SU-DHL-6 (cell line): ENCODE measurements around the gene AQP9.

ENCODE experiments used
- H2AFZ ChIP-seq: fragments of 200-600 bp; sonication (generic); 2 replicates; pipeline ENCODE4 v1.6.1; 2014; ENCODE audit warnings: low read depth, mild to moderate bottlenecking, moderate library complexity, mixed read lengths, antibody characterized with exemption, low read length; ENCODE audit not compliant: severe bottlenecking
- H3F3A ChIP-seq: fragments of 200-600 bp; shearing (Covaris generic); 2 replicates; pipeline ENCODE4 v1.6.0; 2016; ENCODE audit warnings: antibody characterized with exemption, mild to moderate bottlenecking; ENCODE audit not compliant: insufficient read depth
- H3K27ac ChIP-seq: fragments of 200-600 bp; sonication (generic); 2 replicates; pipeline ENCODE4 v1.5.1; 2016; ENCODE audit warnings: low read depth, mild to moderate bottlenecking, low read length, moderate library complexity, mixed read lengths
- H3K27me3 ChIP-seq: fragments of 200-600 bp; sonication (generic), shearing (Covaris generic); 2 replicates; pipeline ENCODE4 v1.6.0; 2014; ENCODE audit warnings: mild to moderate bottlenecking, low read length
- H3K36me3 ChIP-seq: fragments of 200-600 bp; sonication (generic); 2 replicates; pipeline ENCODE4 v1.6.1; 2014; ENCODE audit warnings: mild to moderate bottlenecking, low read length, mixed read lengths
- H3K4me2 ChIP-seq: fragments of 300-600, 200-600 bp; shearing (Covaris generic), sonication (generic); 2 replicates; pipeline ENCODE4 v1.6.0; 2014; ENCODE audit warnings: low read length, low read depth, mild to moderate bottlenecking; ENCODE audit not compliant: poor library complexity, severe bottlenecking
- H3K4me3 ChIP-seq: fragments of 200-600 bp; sonication (generic); 2 replicates; pipeline ENCODE4 v1.5.1; 2014; ENCODE audit warnings: antibody characterized with exemption, low read length, mild to moderate bottlenecking, mixed read lengths; ENCODE audit not compliant: insufficient read depth, poor library complexity, severe bottlenecking
- H3K79me2 ChIP-seq: fragments of 200-600 bp; sonication (generic); 2 replicates; pipeline ENCODE4 v1.6.1; 2014; ENCODE audit warnings: mild to moderate bottlenecking, low read length, moderate library complexity; ENCODE audit not compliant: insufficient read depth
- H3K9ac ChIP-seq: fragments of 200-600 bp; sonication (generic); 2 replicates; pipeline ENCODE4 v1.7.0; 2014; ENCODE audit warnings: mild to moderate bottlenecking, low read length
- H3K9me2 ChIP-seq: fragments of 200-600 bp; sonication (generic); replicated peaks from 2 replicates; pipeline ENCODE4 v1.6.1; 2014; ENCODE audit warnings: low read length; ENCODE audit not compliant: insufficient read depth
- H3K9me3 ChIP-seq: fragments of 200-600 bp; sonication (generic); 2 replicates; pipeline ENCODE4 v1.6.1; 2014; ENCODE audit warnings: low read length, mixed read lengths; ENCODE audit not compliant: insufficient read depth
- H4K20me1 ChIP-seq: fragments of 200-600 bp; sonication (generic); 2 replicates; pipeline ENCODE4 v1.6.1; 2014; ENCODE audit warnings: low read depth, mild to moderate bottlenecking, antibody characterized with exemption, low read length, moderate library complexity, mixed read lengths
- EZH2phosphoT487 ChIP-seq: fragments of 200-600 bp; sonication (generic), shearing (Covaris generic); conservative IDR thresholded peaks from 2 replicates; pipeline ENCODE4 v1.6.1; 2018; ENCODE audit warnings: mild to moderate bottlenecking, antibody characterized with exemption, low read length, moderate library complexity, mixed read lengths
- TF ChIP-seq, protein P1 (sequence below): fragments of 200-600 bp; sonication (generic); IDR thresholded peaks from one replicate; pipeline ENCODE4 v1.5.1; 2017; ENCODE audit warnings: antibody characterized with exemption, mild to moderate bottlenecking, low read length, moderate library complexity; ENCODE audit not compliant: insufficient read depth, poor library complexity, severe bottlenecking

AQP9 gene

DNA sequence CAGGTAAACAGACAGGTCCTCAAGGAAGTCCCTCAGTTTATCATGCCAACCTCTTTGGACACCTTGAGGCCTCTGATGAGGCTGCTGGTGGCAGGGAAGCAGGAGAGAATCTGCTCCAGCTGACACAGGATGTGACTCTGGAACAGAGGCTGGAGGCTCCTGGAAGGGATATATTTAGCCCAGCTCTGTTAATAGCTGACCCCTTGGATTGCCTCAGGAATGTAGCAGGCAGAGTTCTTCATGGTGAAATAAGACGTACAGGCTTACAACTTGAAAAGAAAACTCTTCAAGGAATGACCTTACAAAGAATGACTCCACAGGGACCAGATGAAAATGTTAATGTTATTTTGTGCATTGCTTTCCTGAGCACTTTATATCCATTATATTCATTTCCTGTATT, 90.5 kb downstream of the AQP9 start:
- H3K36me3 ChIP-seq, result no peaks in the 10 kb centered on the region
- no peak overlapping the region for H2AFZ ChIP-seq
- H4K20me1 ChIP-seq, result no peaks in the 10 kb centered on the region
- H3K9ac ChIP-seq, result no peak overlapping the region
- no peaks in the 10 kb centered on the region for H3F3A ChIP-seq
- no peaks in the 10 kb centered on the region for H3K27me3 ChIP-seq
- no peak overlapping the region for H3K4me3 ChIP-seq
- no peak overlapping the region for H3K27ac ChIP-seq
- no peak for TF ChIP-seq EZH2phosphoT487
- TF ChIP-seq, protein P1, sequence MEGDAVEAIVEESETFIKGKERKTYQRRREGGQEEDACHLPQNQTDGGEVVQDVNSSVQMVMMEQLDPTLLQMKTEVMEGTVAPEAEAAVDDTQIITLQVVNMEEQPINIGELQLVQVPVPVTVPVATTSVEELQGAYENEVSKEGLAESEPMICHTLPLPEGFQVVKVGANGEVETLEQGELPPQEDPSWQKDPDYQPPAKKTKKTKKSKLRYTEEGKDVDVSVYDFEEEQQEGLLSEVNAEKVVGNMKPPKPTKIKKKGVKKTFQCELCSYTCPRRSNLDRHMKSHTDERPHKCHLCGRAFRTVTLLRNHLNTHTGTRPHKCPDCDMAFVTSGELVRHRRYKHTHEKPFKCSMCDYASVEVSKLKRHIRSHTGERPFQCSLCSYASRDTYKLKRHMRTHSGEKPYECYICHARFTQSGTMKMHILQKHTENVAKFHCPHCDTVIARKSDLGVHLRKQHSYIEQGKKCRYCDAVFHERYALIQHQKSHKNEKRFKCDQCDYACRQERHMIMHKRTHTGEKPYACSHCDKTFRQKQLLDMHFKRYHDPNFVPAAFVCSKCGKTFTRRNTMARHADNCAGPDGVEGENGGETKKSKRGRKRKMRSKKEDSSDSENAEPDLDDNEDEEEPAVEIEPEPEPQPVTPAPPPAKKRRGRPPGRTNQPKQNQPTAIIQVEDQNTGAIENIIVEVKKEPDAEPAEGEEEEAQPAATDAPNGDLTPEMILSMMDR, result no peak
- H3K9me2 ChIP-seq, result no peaks in the 10 kb centered on the region
- H3K79me2 ChIP-seq, result no peaks in the 10 kb centered on the region
- no peak overlapping the region for H3K4me2 ChIP-seq
- H3K9me3 ChIP-seq, result no peaks in the 10 kb centered on the region

DNA sequence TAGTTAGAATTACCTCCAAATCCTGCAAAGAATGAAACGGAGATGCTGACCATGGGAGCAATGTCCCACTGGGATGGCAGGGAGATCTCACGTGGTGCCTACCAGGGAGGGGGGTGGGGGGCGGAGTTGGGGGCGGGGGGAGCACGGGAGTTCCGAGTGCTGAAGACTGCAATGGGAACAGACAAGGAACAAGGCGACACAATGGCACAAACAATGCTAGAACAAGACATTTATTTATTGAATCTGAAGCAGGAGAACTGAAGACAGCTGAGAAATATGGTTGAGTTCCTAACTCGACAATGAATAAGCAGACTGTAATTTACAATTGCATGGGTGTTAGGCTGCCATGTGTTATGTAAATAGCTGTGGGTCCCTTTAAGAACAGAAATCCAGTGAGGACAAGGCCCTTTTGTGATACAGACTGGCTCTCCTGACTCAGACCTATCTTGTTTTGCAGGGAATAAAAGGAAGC, 91.2 kb downstream of the AQP9 start:
- Histone ChIP-seq H3K4me3 (no peak overlapping the region), H3K9me2 (no peaks in the 10 kb centered on the region), H3K27me3 (no peaks in the 10 kb centered on the region), H4K20me1 (no peaks in the 10 kb centered on the region), H3K4me2 (no peak overlapping the region), H3K79me2 (no peaks in the 10 kb centered on the region), H3F3A (no peaks in the 10 kb centered on the region), H3K27ac (no peak overlapping the region), H3K9me3 (no peaks in the 10 kb centered on the region), H2AFZ (no peak overlapping the region), H3K9ac (no peak overlapping the region), H3K36me3 (no peaks in the 10 kb centered on the region)
- TF ChIP-seq EZH2phosphoT487, result no peak
- TF ChIP-seq, protein P1, result no peak

DNA sequence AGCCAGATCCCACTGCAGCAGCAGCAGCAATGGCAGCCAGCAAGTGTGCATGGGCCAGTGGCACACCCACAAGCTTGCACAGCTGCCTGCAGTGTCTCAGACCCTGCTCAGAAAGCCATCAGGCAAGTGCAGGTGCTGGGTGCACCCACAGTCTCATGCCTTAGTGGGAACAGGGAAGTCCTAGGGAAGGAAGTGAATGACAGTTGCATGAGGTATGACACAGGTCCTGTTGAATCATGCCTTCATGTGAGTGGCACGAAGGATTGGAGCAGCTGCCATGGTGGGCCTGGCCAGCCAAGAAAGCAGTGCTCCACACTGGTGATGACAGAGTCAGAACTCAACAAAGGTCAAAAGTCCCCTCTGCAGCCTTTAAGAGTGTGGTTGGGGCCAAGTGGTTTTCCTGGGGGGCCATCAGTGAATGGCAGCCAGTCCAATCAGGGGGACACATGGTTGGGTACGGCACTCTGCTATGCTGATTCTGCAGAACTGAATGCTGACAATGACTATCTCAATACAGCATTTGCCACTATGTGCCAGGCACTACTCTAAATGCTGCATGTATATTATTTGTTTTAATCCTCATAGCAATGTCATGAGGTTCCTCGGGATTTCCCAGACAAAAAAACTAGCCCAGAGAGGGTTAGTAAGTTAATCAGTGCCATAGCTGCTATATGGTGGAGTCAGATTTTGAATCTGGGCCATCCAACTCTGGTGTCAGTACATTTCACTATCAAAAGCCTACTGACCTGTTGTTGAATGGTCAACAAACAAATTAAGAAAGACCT, 94.3 kb downstream of the AQP9 start:
- Histone ChIP-seq H2AFZ (no peak overlapping the region), H3K79me2 (no peaks in the 10 kb centered on the region), H3K27ac (no peak overlapping the region), H3K9ac (no peak overlapping the region), H3F3A (no peaks in the 10 kb centered on the region), H3K4me3 (no peak overlapping the region), H3K27me3 (no peaks in the 10 kb centered on the region), H3K4me2 (no peak overlapping the region), H4K20me1 (no peaks in the 10 kb centered on the region), H3K36me3 (no peaks in the 10 kb centered on the region), H3K9me3 (no peaks in the 10 kb centered on the region), H3K9me2 (no peaks in the 10 kb centered on the region)
- no peak for TF ChIP-seq EZH2phosphoT487
- TF ChIP-seq, protein P1, result no peak
